HepG2 (cell line): Measurements from ENCODE around the gene NTSR2. TPM values are rescaled to one million over a fixed set of nuclear protein-coding genes. Genes with fewer than 3 reads are reported as not detected.

Source experiments
- FOXC1 ChIP-seq: sonication (generic); formaldehyde crosslinking; IDR thresholded peaks from 2 replicates; pipeline ENCODE4 v1.8.0; 2022; ENCODE audit warnings: mild to moderate bottlenecking, missing genetic modification reagents, borderline replicate concordance
- MAZ ChIP-seq, 2 experiments: sonication (generic) in 1 of 2; formaldehyde crosslinking in 1 of 2; IDR thresholded peaks; 2 replicates each; pipeline versions ENCODE4 v1.5.0 to v1.6.1; 2012 to 2020; ENCODE audit warnings: low read depth in 2 of 2, mild to moderate bottlenecking in 2 of 2, borderline replicate concordance in 1 of 2, improper control_type of control experiment in 1 of 2, low read length in 1 of 2, missing genetic modification reagents in 1 of 2, moderate library complexity in 1 of 2
- NCOA1 ChIP-seq: sonication (generic); formaldehyde crosslinking; IDR thresholded peaks from 2 replicates; pipeline ENCODE4 v1.9.0; 2021; ENCODE audit warnings: missing genetic modification reagents
- RAD21 ChIP-seq: fragments of 450-650 bp; formaldehyde crosslinking; IDR thresholded peaks from 2 replicates; pipeline ENCODE4 v1.5.0; 2020; ENCODE audit warnings: mild to moderate bottlenecking
- SMAD3 ChIP-seq: sonication (generic); formaldehyde crosslinking; IDR thresholded peaks from 2 replicates; pipeline ENCODE4 v1.4.0; 2020; ENCODE audit warnings: missing genetic modification reagents
- SMC3 ChIP-seq: IDR thresholded peaks from 2 replicates; pipeline ENCODE4 v1.6.1; 2011; ENCODE audit warnings: low read length, improper control_type of control experiment
- TGIF2 ChIP-seq: IDR thresholded peaks from 2 replicates; pipeline ENCODE4 v1.6.1; 2016; ENCODE audit warnings: control low read depth, missing compliant biosample characterization
- ZMAT3 ChIP-seq: sonication (generic); formaldehyde crosslinking; conservative IDR thresholded peaks from 2 replicates; pipeline ENCODE4 v1.7.0; 2021; ENCODE audit warnings: missing genetic modification reagents
- ZNF670 ChIP-seq: sonication (generic); formaldehyde crosslinking; IDR thresholded peaks from 2 replicates; pipeline ENCODE4 v1.8.0; 2022; ENCODE audit warnings: mild to moderate bottlenecking, missing genetic modification reagents, borderline replicate concordance
- polyA plus RNA-seq, 8 experiments: library from polyadenylated mRNA; depleted of rRNA in 3 of 8; stranded (reverse) in 7 of 8; unstranded in 1 of 8; fragments of >200 nt; fragmentation: Illumina TruSeq in 4 of 8; extraction: Trizol in 4 of 8; gene quantifications; 2 replicates each; pipeline versions ENCODE4 v1.2.1 to v1.2.3, GENCODE V29; 2011 to 2016; ENCODE audit warnings: low read depth in 4 of 8, missing spikeins in 1 of 8, mixed read lengths in 1 of 8; ENCODE audit not compliant: insufficient read depth in 1 of 8
- total RNA-seq, 5 experiments: library from RNA; depleted of rRNA; stranded (reverse); fragments of >200 nt; fragmentation: Illumina TruSeq; extraction: Trizol; gene quantifications; 2 replicates each; pipeline ENCODE4 v1.2.3, GENCODE V29; 2016; ENCODE audit warnings: low read depth in 1 of 5
- TF ChIP-seq, protein P1 (sequence below): sonication (generic); formaldehyde crosslinking; IDR thresholded peaks from 2 replicates; pipeline ENCODE4 v1.5.0; 2020; ENCODE audit warnings: mild to moderate bottlenecking, missing genetic modification reagents, borderline replicate concordance
- TF ChIP-seq, protein P2 (sequence below): sonication (generic); formaldehyde crosslinking; IDR thresholded peaks from 2 replicates; pipeline ENCODE4 v1.9.0; 2021; ENCODE audit warnings: missing genetic modification reagents, mild to moderate bottlenecking, borderline replicate concordance
- TF ChIP-seq, protein P3 (sequence below): IDR thresholded peaks from 2 replicates; pipeline ENCODE4 v1.6.1; 2016; ENCODE audit warnings: missing compliant biosample characterization, missing genetic modification reagents, borderline replicate concordance
- TF ChIP-seq, protein P4 (sequence below): sonication (generic); formaldehyde crosslinking; IDR thresholded peaks from 2 replicates; pipeline ENCODE4 v1.5.0; 2020; ENCODE audit warnings: mild to moderate bottlenecking, missing genetic modification reagents, moderate library complexity
- TF ChIP-seq, protein P5 (sequence below): sonication (generic); formaldehyde crosslinking; IDR thresholded peaks from 2 replicates; pipeline ENCODE4 v1.4.0; 2020; ENCODE audit warnings: missing genetic modification reagents, borderline replicate concordance

NTSR2 gene
- total and polyA plus RNA-seq, 2 of the 13 experiments (the other 11 are each of a cell fraction or from before 2014, with no cell fraction given) = not detected

DNA sequence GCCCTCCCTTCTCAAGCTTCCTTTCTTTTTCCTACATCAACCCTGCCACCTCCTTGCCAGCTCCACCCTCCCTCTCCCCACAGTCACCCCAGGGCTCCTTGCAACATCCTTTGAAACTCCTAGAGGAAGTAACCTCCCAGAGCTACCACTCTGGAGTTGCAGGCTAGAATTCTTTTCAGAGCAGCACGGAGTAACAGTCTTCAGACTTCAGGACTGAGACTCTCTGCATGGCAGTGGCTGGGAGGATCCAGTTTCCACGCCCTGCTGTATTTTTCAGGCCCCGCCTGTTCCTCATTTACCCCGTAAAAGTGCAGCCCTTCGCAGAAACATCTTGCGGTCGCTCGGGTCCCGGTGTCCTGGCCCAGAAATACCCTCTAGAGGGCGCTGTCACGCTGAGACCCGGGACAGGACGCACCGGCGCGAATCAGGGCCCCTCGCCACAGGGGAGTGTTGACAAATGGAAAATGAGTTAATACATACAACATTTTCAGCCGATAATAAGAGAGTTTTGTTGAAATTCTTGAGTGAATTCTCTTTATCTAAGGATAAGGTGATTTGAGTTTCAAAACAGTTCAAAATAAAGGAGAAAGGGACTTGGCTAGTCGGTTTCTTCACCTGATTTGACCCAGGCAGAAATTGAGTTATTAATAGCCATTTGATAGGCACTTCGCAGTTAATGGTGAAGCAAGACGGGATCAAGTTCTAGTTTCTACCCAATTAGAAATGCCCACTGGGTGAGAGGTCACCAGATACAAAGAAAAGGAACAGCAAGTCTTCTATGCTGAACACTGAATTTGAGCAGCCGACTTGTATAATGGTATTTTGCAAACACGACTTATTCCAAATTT is 18.5 kb upstream of the NTSR2 start (continued):
- TF ChIP-seq, protein P1, sequence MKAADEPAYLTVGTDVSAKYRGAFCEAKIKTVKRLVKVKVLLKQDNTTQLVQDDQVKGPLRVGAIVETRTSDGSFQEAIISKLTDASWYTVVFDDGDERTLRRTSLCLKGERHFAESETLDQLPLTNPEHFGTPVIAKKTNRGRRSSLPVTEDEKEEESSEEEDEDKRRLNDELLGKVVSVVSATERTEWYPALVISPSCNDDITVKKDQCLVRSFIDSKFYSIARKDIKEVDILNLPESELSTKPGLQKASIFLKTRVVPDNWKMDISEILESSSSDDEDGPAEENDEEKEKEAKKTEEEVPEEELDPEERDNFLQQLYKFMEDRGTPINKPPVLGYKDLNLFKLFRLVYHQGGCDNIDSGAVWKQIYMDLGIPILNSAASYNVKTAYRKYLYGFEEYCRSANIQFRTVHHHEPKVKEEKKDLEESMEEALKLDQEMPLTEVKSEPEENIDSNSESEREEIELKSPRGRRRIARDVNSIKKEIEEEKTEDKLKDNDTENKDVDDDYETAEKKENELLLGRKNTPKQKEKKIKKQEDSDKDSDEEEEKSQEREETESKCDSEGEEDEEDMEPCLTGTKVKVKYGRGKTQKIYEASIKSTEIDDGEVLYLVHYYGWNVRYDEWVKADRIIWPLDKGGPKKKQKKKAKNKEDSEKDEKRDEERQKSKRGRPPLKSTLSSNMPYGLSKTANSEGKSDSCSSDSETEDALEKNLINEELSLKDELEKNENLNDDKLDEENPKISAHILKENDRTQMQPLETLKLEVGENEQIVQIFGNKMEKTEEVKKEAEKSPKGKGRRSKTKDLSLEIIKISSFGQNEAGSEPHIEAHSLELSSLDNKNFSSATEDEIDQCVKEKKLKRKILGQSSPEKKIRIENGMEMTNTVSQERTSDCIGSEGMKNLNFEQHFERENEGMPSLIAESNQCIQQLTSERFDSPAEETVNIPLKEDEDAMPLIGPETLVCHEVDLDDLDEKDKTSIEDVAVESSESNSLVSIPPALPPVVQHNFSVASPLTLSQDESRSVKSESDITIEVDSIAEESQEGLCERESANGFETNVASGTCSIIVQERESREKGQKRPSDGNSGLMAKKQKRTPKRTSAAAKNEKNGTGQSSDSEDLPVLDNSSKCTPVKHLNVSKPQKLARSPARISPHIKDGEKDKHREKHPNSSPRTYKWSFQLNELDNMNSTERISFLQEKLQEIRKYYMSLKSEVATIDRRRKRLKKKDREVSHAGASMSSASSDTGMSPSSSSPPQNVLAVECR (CRISPR knock-in tag) = peak; percentile 40; the same call in 1 of the 2 replicates
- TF ChIP-seq, protein P2, sequence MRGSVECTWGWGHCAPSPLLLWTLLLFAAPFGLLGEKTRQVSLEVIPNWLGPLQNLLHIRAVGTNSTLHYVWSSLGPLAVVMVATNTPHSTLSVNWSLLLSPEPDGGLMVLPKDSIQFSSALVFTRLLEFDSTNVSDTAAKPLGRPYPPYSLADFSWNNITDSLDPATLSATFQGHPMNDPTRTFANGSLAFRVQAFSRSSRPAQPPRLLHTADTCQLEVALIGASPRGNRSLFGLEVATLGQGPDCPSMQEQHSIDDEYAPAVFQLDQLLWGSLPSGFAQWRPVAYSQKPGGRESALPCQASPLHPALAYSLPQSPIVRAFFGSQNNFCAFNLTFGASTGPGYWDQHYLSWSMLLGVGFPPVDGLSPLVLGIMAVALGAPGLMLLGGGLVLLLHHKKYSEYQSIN (CRISPR knock-in tag) = no peak
- TF ChIP-seq ZMAT3 (no peak), MAZ (IDR thresholded peaks at IDR 0.05; ENCODE audit: borderline replicate concordance, low read depth, low read length) (0 out of 2 replicates have a peak, but pooled peaks have one; percentile 35), MAZ (CRISPR knock-in tag; IDR thresholded peaks at IDR 0.05; ENCODE audit: low read depth) (no peak), TGIF2 (0 out of 2 replicates have a peak, but pooled peaks have one; percentile 58), SMC3 (peak; percentile 53), FOXC1 (CRISPR knock-in tag) (0 out of 2 replicates have a peak, but pooled peaks have one; percentile 26), RAD21 (CRISPR knock-in tag) (peak; percentile 75), ZNF670 (CRISPR knock-in tag) (no peak), SMAD3 (0 out of 2 replicates have a peak, but pooled peaks have one; percentile 49), NCOA1 (CRISPR knock-in tag) (peak; percentile 61; the same call in 1 of the 2 replicates)
- TF ChIP-seq, protein P3, sequence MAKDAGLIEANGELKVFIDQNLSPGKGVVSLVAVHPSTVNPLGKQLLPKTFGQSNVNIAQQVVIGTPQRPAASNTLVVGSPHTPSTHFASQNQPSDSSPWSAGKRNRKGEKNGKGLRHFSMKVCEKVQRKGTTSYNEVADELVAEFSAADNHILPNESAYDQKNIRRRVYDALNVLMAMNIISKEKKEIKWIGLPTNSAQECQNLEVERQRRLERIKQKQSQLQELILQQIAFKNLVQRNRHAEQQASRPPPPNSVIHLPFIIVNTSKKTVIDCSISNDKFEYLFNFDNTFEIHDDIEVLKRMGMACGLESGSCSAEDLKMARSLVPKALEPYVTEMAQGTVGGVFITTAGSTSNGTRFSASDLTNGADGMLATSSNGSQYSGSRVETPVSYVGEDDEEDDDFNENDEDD (CRISPR knock-in tag) = 0 out of 2 replicates have a peak, but pooled peaks have one; percentile 32
- TF ChIP-seq, protein P4, sequence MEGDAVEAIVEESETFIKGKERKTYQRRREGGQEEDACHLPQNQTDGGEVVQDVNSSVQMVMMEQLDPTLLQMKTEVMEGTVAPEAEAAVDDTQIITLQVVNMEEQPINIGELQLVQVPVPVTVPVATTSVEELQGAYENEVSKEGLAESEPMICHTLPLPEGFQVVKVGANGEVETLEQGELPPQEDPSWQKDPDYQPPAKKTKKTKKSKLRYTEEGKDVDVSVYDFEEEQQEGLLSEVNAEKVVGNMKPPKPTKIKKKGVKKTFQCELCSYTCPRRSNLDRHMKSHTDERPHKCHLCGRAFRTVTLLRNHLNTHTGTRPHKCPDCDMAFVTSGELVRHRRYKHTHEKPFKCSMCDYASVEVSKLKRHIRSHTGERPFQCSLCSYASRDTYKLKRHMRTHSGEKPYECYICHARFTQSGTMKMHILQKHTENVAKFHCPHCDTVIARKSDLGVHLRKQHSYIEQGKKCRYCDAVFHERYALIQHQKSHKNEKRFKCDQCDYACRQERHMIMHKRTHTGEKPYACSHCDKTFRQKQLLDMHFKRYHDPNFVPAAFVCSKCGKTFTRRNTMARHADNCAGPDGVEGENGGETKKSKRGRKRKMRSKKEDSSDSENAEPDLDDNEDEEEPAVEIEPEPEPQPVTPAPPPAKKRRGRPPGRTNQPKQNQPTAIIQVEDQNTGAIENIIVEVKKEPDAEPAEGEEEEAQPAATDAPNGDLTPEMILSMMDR (CRISPR knock-in tag) = peak; percentile 93
- TF ChIP-seq, protein P5, sequence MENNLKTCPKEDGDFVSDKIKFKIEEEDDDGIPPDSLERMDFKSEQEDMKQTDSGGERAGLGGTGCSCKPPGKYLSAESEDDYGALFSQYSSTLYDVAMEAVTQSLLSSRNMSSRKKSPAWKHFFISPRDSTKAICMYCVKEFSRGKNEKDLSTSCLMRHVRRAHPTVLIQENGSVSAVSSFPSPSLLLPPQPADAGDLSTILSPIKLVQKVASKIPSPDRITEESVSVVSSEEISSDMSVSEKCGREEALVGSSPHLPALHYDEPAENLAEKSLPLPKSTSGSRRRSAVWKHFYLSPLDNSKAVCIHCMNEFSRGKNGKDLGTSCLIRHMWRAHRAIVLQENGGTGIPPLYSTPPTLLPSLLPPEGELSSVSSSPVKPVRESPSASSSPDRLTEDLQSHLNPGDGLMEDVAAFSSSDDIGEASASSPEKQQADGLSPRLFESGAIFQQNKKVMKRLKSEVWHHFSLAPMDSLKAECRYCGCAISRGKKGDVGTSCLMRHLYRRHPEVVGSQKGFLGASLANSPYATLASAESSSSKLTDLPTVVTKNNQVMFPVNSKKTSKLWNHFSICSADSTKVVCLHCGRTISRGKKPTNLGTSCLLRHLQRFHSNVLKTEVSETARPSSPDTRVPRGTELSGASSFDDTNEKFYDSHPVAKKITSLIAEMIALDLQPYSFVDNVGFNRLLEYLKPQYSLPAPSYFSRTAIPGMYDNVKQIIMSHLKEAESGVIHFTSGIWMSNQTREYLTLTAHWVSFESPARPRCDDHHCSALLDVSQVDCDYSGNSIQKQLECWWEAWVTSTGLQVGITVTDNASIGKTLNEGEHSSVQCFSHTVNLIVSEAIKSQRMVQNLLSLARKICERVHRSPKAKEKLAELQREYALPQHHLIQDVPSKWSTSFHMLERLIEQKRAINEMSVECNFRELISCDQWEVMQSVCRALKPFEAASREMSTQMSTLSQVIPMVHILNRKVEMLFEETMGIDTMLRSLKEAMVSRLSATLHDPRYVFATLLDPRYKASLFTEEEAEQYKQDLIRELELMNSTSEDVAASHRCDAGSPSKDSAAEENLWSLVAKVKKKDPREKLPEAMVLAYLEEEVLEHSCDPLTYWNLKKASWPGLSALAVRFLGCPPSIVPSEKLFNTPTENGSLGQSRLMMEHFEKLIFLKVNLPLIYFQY (CRISPR knock-in tag) = peak; percentile 53; the same call in 1 of the 2 replicates
